ENCODE data around the gene OLFML1.

The OLFML1 gene

DNA sequence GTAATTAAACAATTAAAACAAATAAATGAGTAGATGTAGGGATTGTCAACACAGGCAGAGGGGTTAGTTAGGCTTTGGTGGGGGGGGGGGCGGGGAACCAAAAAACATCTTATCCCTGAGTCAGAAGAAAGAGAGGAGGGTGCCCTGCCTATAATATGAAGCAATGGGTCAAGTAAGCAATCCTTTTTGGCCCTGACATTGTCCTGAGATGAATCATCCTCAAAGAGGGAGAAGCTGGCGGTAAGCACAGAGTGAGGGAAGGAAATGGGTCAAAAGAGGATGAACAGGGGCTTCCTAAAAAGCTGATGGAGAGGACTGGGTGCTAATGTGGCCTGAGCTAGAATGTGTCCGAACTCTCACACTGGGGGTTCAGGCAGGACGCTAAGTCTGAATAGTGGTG, 4.7 kb downstream of the OLFML1 start:
- no peaks in the 10 kb centered on the region for H3K27me3 ChIP-seq (ENCODE audit: low read length)
- H3K9ac ChIP-seq (ENCODE audit: low read length): no peak overlapping the region
- no peak overlapping the region for H3K4me2 ChIP-seq (ENCODE audit: low read depth, low read length, poor library complexity, severe bottlenecking)
- no peaks in the 10 kb centered on the region for H3K9me3 ChIP-seq (ENCODE audit: insufficient read depth, low read length)
- H3K4me3 ChIP-seq (ENCODE audit: insufficient read depth, low read length, poor library complexity, severe bottlenecking): no peak overlapping the region
- H3K9me2 ChIP-seq (replicated peaks; ENCODE audit: insufficient read depth, low read length): no peaks in the 10 kb centered on the region
- no peaks in the 10 kb centered on the region for H3K36me3 ChIP-seq (ENCODE audit: low read length)
- no peaks in the 10 kb centered on the region for H4K20me1 ChIP-seq (ENCODE audit: low read depth, low read length)
- no peaks in the 10 kb centered on the region for H3F3A ChIP-seq (ENCODE audit: insufficient read depth)
- no peak for TF ChIP-seq EZH2phosphoT487 (conservative IDR thresholded peaks at IDR 0.05; ENCODE audit: low read length)
- TF ChIP-seq, protein P1, sequence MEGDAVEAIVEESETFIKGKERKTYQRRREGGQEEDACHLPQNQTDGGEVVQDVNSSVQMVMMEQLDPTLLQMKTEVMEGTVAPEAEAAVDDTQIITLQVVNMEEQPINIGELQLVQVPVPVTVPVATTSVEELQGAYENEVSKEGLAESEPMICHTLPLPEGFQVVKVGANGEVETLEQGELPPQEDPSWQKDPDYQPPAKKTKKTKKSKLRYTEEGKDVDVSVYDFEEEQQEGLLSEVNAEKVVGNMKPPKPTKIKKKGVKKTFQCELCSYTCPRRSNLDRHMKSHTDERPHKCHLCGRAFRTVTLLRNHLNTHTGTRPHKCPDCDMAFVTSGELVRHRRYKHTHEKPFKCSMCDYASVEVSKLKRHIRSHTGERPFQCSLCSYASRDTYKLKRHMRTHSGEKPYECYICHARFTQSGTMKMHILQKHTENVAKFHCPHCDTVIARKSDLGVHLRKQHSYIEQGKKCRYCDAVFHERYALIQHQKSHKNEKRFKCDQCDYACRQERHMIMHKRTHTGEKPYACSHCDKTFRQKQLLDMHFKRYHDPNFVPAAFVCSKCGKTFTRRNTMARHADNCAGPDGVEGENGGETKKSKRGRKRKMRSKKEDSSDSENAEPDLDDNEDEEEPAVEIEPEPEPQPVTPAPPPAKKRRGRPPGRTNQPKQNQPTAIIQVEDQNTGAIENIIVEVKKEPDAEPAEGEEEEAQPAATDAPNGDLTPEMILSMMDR (IDR thresholded peaks at IDR 0.05; ENCODE audit: insufficient read depth, low read length, poor library complexity, severe bottlenecking): no peak
- no peak overlapping the region for H3K27ac ChIP-seq (ENCODE audit: low read depth, low read length)
- H2AFZ ChIP-seq (ENCODE audit: low read depth, low read length, severe bottlenecking): no peak overlapping the region
- H3K79me2 ChIP-seq (ENCODE audit: insufficient read depth, low read length): no peaks in the 10 kb centered on the region

DNA sequence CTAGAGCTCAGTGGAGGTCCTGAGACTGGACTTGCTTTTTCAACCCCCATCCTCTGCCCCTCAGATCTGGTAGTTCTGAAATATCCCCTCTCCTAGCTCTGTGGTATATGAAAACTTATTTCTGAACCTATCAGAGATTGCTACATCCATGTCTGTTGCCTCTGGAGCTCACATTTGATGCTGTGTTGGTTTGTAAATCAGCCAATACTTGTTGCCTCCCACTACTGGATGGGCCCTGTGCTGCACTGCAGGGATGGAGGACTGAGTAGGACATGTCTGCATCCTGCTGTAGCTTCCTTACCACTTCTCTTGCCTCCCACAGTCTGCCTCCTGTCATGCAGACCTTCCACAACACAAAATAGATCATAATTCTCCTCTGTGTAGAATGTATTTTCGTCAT, 5.2 kb downstream of the OLFML1 start:
- H3K9ac ChIP-seq (ENCODE audit: low read length): no peak overlapping the region
- H3K4me2 ChIP-seq (ENCODE audit: low read depth, low read length, poor library complexity, severe bottlenecking): no peak overlapping the region
- TF ChIP-seq, protein P1 (IDR thresholded peaks at IDR 0.05; ENCODE audit: insufficient read depth, low read length, poor library complexity, severe bottlenecking): no peak
- TF ChIP-seq EZH2phosphoT487 (conservative IDR thresholded peaks at IDR 0.05; ENCODE audit: low read length): no peak
- no peaks in the 10 kb centered on the region for H4K20me1 ChIP-seq (ENCODE audit: low read depth, low read length)
- no peaks in the 10 kb centered on the region for H3K9me3 ChIP-seq (ENCODE audit: insufficient read depth, low read length)
- H3K9me2 ChIP-seq (replicated peaks; ENCODE audit: insufficient read depth, low read length): no peaks in the 10 kb centered on the region
- no peak overlapping the region for H3K27ac ChIP-seq (ENCODE audit: low read depth, low read length)
- no peak overlapping the region for H3K4me3 ChIP-seq (ENCODE audit: insufficient read depth, low read length, poor library complexity, severe bottlenecking)
- no peaks in the 10 kb centered on the region for H3K36me3 ChIP-seq (ENCODE audit: low read length)
- no peak overlapping the region for H2AFZ ChIP-seq (ENCODE audit: low read depth, low read length, severe bottlenecking)
- H3F3A ChIP-seq (ENCODE audit: insufficient read depth): no peaks in the 10 kb centered on the region
- no peaks in the 10 kb centered on the region for H3K79me2 ChIP-seq (ENCODE audit: insufficient read depth, low read length)
- no peaks in the 10 kb centered on the region for H3K27me3 ChIP-seq (ENCODE audit: low read length)

DNA sequence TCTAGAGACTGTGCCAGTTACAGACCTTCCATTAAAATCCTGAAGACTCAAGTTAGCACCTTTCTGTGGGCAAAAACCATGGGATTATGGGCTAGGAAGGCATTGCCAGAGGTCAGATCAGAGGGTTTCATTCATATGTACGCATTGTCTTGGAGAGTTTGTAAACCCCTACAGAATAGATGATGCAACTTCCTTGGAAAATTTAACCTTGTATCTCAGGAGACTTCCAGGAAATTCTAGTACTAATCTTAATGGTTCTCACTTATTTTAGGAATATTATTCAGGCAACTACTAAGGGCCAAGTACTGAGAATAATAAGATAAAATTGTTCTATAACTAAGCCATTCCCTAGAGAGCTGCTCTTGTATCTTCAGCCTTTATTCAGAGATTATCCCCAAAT, 6.9 kb downstream of the OLFML1 start:
- TF ChIP-seq EZH2phosphoT487 (conservative IDR thresholded peaks at IDR 0.05; ENCODE audit: low read length): no peak
- TF ChIP-seq, protein P1 (IDR thresholded peaks at IDR 0.05; ENCODE audit: insufficient read depth, low read length, poor library complexity, severe bottlenecking): no peak
- no peaks in the 10 kb centered on the region for H3K79me2 ChIP-seq (ENCODE audit: insufficient read depth, low read length)
- no peaks in the 10 kb centered on the region for H3K9me2 ChIP-seq (replicated peaks; ENCODE audit: insufficient read depth, low read length)
- H3K36me3 ChIP-seq (ENCODE audit: low read length): no peaks in the 10 kb centered on the region
- no peak overlapping the region for H3K27ac ChIP-seq (ENCODE audit: low read depth, low read length)
- H3K4me2 ChIP-seq (ENCODE audit: low read depth, low read length, poor library complexity, severe bottlenecking): no peak overlapping the region
- H3K9me3 ChIP-seq (ENCODE audit: insufficient read depth, low read length): no peaks in the 10 kb centered on the region
- H3K4me3 ChIP-seq (ENCODE audit: insufficient read depth, low read length, poor library complexity, severe bottlenecking): no peak overlapping the region
- H4K20me1 ChIP-seq (ENCODE audit: low read depth, low read length): no peaks in the 10 kb centered on the region
- H3K9ac ChIP-seq (ENCODE audit: low read length): no peak overlapping the region
- no peaks in the 10 kb centered on the region for H3F3A ChIP-seq (ENCODE audit: insufficient read depth)
- no peak overlapping the region for H2AFZ ChIP-seq (ENCODE audit: low read depth, low read length, severe bottlenecking)
- no peaks in the 10 kb centered on the region for H3K27me3 ChIP-seq (ENCODE audit: low read length)
